Pancreas (tissue), 10 donors: ENCODE measurements around the gene VPS18. TPM values are rescaled to one million over a fixed set of nuclear protein-coding genes. Genes with fewer than 3 reads are reported as not detected.

ENCODE experiments used
- ATAC-seq, 4 donors: fragments of 200-7000 bp; cut with Tn5 transposase; one replicate each; pipeline versions ENCODE4 v1.8.0 to v1.9.1; 2020; ENCODE audit warnings: mild to moderate bottlenecking in 4 of 4, moderate library complexity in 4 of 4
- DNase-seq, 6 donors: peaks; one replicate each; pipeline ENCODE4 v3.0.0-alpha.2; 2020
- FAIRE-seq: peaks from 2 replicates; lab custom pipeline; 2012; peaks lifted over from hg19 to GRCh38; lab: Jason Lieb, UNC
- H3K27ac ChIP-seq, 4 donors: fragments of 200-600 bp; sonication (generic); 1 replicate in 3 of 4; 2 replicates in 1 of 4; pipeline versions ENCODE4 v1.5.0 to v1.8.0; 2020
- H3K27me3 ChIP-seq, 4 donors: fragments of 200-600 bp; one replicate each; pipeline ENCODE4 v1.8.0; 2021
- H3K36me3 ChIP-seq, 3 donors: fragments of 200-600 bp; sonication (generic) in 1 of 3; one replicate each; pipeline versions ENCODE4 v1.5.0 to v1.8.0; 2020 to 2021
- H3K4me1 ChIP-seq, 3 donors: fragments of 200-600 bp; one replicate each; pipeline ENCODE4 v1.8.0; 2021
- H3K4me3 ChIP-seq, 4 donors: fragments of 200-600 bp; sonication (generic) in 2 of 4; one replicate each; pipeline versions ENCODE4 v1.5.0 to v1.8.0; 2020 to 2021
- H3K9me3 ChIP-seq, 4 donors: fragments of 200-600 bp; one replicate each; pipeline ENCODE4 v1.8.0; 2021
- WGBS, 2 donors: extraction: QIAGEN DNeasy Blood & Tissue Kit; methylation state at CpG; one replicate each; pipeline ENCODE4 v1.1.7; 2013; 5-methylcytosine and 5-hydroxymethylcytosine counted together
- intact Hi-C, 3 donors: fragments of 100-400 bp; cut with DNase I; formaldehyde crosslinking; loops; one replicate each; pipeline versions ENCODE4 v1.11.1 to v1.14.2; 2022
- polyA plus RNA-seq, 2 donors: library from polyadenylated mRNA; stranded (reverse); fragments of 200-250 nt; gene quantifications; one replicate each; pipeline ENCODE4 v1.2.3, GENCODE V29; 2013
- total RNA-seq, 6 donors: library from RNA; stranded (reverse); fragmentation: NEBNext Ultra II Directional in 4 of 6; extraction: Animal tissue kit (Norgen Biotek cat#: 25700) in 4 of 6; gene quantifications; one replicate each; pipeline versions ENCODE4 v1.2.1 to v1.2.4, GENCODE V29; 2021 to 2023
- TF ChIP-seq, protein P1 (sequence below), 4 donors: fragments of 200-600 bp; sonication (generic) in 3 of 4; IDR thresholded peaks; one replicate each; pipeline versions ENCODE4 v1.5.0 to v1.8.0; 2021; ENCODE audit warnings: antibody characterized with exemption in 4 of 4
- donor health status: healthy with polysubstance abuse.
- donor health status: DM: no; HTN: no; CAD: no; lungs with moderate emphysema.
- donor health status: DM: no; HTN: no; CAD: no.
- donor health status: control.
- donor health status: control.
- donor health status: Bipolar disorder and iron deficiency.
- donor health status: DM: yes; HTN: yes; CAD: no.
- donor health status: DM: no; HTN: no; CAD: no.
- donor health status: DM: no; HTN: no; CAD: no.
- donor health status: DM: yes; HTN: yes; CAD: no.

VPS18 gene
- total and polyA plus RNA-seq, 8 donors, result 4.4 to 12.5 (median 6.8) TPM

DNA sequence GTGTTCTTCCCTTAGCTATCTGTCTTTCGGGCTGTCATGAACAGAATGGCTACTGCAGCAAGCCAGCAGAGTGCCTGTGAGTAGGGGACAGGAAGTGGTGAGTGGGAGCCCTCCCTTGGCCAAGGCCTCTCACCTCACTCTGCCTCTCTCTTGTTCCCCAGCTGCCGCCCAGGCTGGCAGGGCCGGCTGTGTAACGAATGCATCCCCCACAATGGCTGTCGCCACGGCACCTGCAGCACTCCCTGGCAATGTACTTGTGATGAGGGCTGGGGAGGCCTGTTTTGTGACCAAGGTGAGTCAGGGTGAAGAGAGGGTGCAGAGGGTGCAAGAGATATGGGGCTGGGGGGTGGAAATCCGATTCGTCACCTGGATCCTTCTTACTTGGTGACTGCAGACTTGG is 37.9 kb downstream of the VPS18 start:
- no peak for FAIRE-seq
- Histone ChIP-seq H3K27me3 (peaks cover 0 to 8% (median 2%) of the 10 kb centered on the region in 4 donors), H3K36me3 (no peaks in the 10 kb centered on the region), H3K4me3 (peak overlapping the region in 1 of 4 donors; percentile 52), H3K4me1 (peaks cover 15 to 31% (median 27%) of the 10 kb centered on the region in 3 donors), H3K27ac (no peak overlapping the region), H3K9me3 (no peaks in the 10 kb centered on the region)
- intact Hi-C loops, result no loop called here
- 70 to 82% methylated on average over 8 of the region's 8 CpGs for WGBS, 2 donors
- TF ChIP-seq, protein P1, sequence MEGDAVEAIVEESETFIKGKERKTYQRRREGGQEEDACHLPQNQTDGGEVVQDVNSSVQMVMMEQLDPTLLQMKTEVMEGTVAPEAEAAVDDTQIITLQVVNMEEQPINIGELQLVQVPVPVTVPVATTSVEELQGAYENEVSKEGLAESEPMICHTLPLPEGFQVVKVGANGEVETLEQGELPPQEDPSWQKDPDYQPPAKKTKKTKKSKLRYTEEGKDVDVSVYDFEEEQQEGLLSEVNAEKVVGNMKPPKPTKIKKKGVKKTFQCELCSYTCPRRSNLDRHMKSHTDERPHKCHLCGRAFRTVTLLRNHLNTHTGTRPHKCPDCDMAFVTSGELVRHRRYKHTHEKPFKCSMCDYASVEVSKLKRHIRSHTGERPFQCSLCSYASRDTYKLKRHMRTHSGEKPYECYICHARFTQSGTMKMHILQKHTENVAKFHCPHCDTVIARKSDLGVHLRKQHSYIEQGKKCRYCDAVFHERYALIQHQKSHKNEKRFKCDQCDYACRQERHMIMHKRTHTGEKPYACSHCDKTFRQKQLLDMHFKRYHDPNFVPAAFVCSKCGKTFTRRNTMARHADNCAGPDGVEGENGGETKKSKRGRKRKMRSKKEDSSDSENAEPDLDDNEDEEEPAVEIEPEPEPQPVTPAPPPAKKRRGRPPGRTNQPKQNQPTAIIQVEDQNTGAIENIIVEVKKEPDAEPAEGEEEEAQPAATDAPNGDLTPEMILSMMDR (IDR thresholded peaks at IDR 0.05), result no peak
- no peak for ATAC-seq
- peak in 2 of 6 donors; percentile 46 to 58 for DNase-seq

- H3K4me3 ChIP-seq, result peak overlapping the region in 1 of 4 donors; percentile 52
- no peak overlapping the region for H3K27ac ChIP-seq
- peak in 1 of 4 donors; percentile 27 for ATAC-seq
- no peaks in the 10 kb centered on the region for H3K9me3 ChIP-seq
- H3K4me1 ChIP-seq, result peaks cover 15 to 25% (median 23%) of the 10 kb centered on the region in 3 donors
- no peak for FAIRE-seq
- WGBS, 2 donors, result 54 to 59% methylated on average over 11 of the region's 11 CpGs
- intact Hi-C loops, result no loop called here
- H3K36me3 ChIP-seq, result no peaks in the 10 kb centered on the region
- DNase-seq, result peak in 1 of 6 donors; percentile 36
- TF ChIP-seq, protein P1 (IDR thresholded peaks at IDR 0.05), result no peak
- peaks cover 0 to 7% (median 0%) of the 10 kb centered on the region in 4 donors for H3K27me3 ChIP-seq
Observed at GRCh38 chr15:40932649-40933516, 38.6 kb downstream of the VPS18 start.

DNA sequence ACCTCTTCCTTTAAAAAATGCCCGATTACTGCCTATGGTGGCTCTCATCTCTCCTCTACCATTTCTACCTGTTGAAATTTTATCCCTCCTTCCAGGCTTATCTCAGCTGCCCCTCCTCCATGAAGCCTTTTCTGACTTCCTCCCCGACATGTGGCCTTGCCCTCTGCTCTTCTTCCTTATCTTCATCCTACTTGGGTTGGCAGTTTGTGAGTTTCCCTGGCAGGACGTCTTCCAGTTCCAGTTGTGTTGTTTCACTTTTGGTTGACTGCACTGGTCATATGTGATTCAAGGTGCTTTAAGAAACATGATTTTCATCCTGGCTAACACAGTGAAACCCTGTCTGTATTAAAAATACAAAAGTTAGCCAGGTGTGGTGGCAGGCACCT is 39.3 kb downstream of the VPS18 start:
- Histone ChIP-seq H3K36me3 (no peaks in the 10 kb centered on the region), H3K4me3 (no peak overlapping the region), H3K4me1 (peaks cover 9 to 20% (median 19%) of the 10 kb centered on the region in 3 donors), H3K27me3 (peaks cover 0 to under 1% (median 0%) of the 10 kb centered on the region in 4 donors), H3K27ac (no peak overlapping the region), H3K9me3 (no peaks in the 10 kb centered on the region)
- ATAC-seq, result no peak
- FAIRE-seq, result no peak
- DNase-seq, result no peak
- TF ChIP-seq, protein P1 (IDR thresholded peaks at IDR 0.05), result no peak
- intact Hi-C loops, result no loop called here
- 59 to 82% methylated on average over 3 of the region's 3 CpGs for WGBS, 2 donors

DNA sequence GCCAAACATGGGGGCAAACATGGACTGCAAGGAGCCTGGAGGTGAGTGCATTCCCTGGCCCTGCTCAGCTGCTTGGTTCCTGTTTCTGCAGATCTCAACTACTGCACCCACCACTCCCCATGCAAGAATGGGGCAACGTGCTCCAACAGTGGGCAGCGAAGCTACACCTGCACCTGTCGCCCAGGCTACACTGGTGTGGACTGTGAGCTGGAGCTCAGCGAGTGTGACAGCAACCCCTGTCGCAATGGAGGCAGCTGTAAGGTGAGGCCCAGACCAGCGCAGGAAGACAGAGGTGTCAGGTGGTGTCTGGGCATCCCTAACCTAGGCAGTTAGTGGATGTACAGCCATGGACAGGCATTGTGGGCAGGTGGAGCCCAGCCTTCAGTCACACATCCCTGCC is 40.2 kb downstream of the VPS18 start:
- no peaks in the 10 kb centered on the region for H3K36me3 ChIP-seq
- TF ChIP-seq, protein P1 (IDR thresholded peaks at IDR 0.05), result no peak
- DNase-seq (peak in 1 of 6 donors; percentile 33), FAIRE-seq (no peak), ATAC-seq (no peak)
- intact Hi-C loops, result no loop called here
- WGBS, 2 donors, result 88 to 93% methylated on average over 6 of the region's 6 CpGs
- no peaks in the 10 kb centered on the region for H3K9me3 ChIP-seq
- H3K27me3 ChIP-seq, result no peaks in the 10 kb centered on the region
- no peak overlapping the region for H3K4me3 ChIP-seq
- peaks cover 8 to 14% (median 11%) of the 10 kb centered on the region in 3 donors for H3K4me1 ChIP-seq
- no peak overlapping the region for H3K27ac ChIP-seq
